IMR-90 (cell line): Measurements from ENCODE around the gene TFAP2E.

Source experiments
- BHLHE40 ChIP-seq: fragments of 150-350 bp; IDR thresholded peaks from 2 replicates; pipeline ENCODE4 v1.6.1; 2016; ENCODE audit warnings: mild to moderate bottlenecking, low read depth, low read length
- CEBPB ChIP-seq: IDR thresholded peaks from 2 replicates; pipeline ENCODE4 v1.6.1; 2012; ENCODE audit warnings: low read depth, low read length, improper control_type of control experiment
- MAZ ChIP-seq: IDR thresholded peaks from 2 replicates; pipeline ENCODE4 v1.6.1; 2012; ENCODE audit warnings: low read depth, mild to moderate bottlenecking, low read length, improper control_type of control experiment, moderate library complexity, borderline replicate concordance
- MXI1 ChIP-seq: IDR thresholded peaks from 2 replicates; pipeline ENCODE4 v1.6.1; 2012; ENCODE audit warnings: low read depth, mild to moderate bottlenecking, low read length, moderate library complexity, borderline replicate concordance
- NFE2L2 ChIP-seq: fragments of 150-350 bp; IDR thresholded peaks from 2 replicates; pipeline ENCODE4 v1.6.1; 2016; ENCODE audit warnings: low read depth, mild to moderate bottlenecking, low read length
- POLR2A ChIP-seq: IDR thresholded peaks from 2 replicates; pipeline ENCODE4 v1.6.1; 2012; ENCODE audit warnings: mild to moderate bottlenecking, low read depth, low read length
- RAD21 ChIP-seq: IDR thresholded peaks from 2 replicates; pipeline ENCODE4 v1.6.1; 2012; ENCODE audit warnings: low read length, improper control_type of control experiment
- RCOR1 ChIP-seq: IDR thresholded peaks from 2 replicates; pipeline ENCODE4 v1.6.1; 2012; ENCODE audit warnings: mild to moderate bottlenecking, low read length, improper control_type of control experiment; ENCODE audit not compliant: insufficient replicate concordance
- RFX5 ChIP-seq: IDR thresholded peaks from 2 replicates; pipeline ENCODE4 v1.8.0; 2012; ENCODE audit warnings: low read depth, mild to moderate bottlenecking, low read length, moderate library complexity
- SMC3 ChIP-seq: fragments of 150-350 bp; IDR thresholded peaks from 2 replicates; pipeline ENCODE4 v1.6.1; 2016; ENCODE audit warnings: low read depth, mild to moderate bottlenecking, antibody characterized with exemption, low read length, moderate library complexity
- TF ChIP-seq, protein P1 (sequence below): conservative IDR thresholded peaks from 2 replicates; pipeline ENCODE4 v1.5.1; 2012; ENCODE audit warnings: mild to moderate bottlenecking, low read depth, low read length, improper control_type of control experiment
- TF ChIP-seq, protein P2 (sequence below): fragments of 150-350 bp; IDR thresholded peaks from 2 replicates; pipeline ENCODE4 v1.6.1; 2016; ENCODE audit warnings: low read depth, mild to moderate bottlenecking, low read length, moderate library complexity, borderline replicate concordance
- TF ChIP-seq, protein P3 (sequence below): fragments of 150-350 bp; IDR thresholded peaks from 2 replicates; pipeline ENCODE4 v1.6.1; 2017; ENCODE audit warnings: mild to moderate bottlenecking, antibody characterized with exemption, low read length, low read depth

DNA sequence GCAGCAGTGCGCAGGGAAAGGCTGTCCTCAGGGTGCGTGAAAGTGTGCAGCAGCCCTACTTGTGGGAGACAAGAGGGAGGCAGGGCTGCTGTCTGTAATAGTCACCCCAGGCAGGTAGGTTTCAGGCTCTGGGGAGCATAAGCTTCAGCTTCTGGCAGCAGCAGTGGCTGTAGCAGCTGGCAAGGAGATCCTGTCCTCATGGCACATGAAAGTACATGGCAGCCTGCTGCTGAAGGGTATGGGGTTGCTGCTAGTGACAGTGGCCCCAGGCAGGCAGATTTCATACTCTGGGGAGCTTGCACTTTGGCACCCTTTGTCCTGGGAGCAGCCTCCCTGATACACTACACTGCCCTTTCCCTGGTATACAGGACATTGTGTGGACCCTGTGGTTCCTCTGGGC, 42.2 kb upstream of the TFAP2E start:
- TF ChIP-seq NFE2L2 (no peak), MXI1 (no peak), SMC3 (no peak), RCOR1 (no peak), RAD21 (no peak), RFX5 (no peak), MAZ (no peak), CEBPB (no peak), POLR2A (no peak), BHLHE40 (no peak)
- TF ChIP-seq, protein P1, sequence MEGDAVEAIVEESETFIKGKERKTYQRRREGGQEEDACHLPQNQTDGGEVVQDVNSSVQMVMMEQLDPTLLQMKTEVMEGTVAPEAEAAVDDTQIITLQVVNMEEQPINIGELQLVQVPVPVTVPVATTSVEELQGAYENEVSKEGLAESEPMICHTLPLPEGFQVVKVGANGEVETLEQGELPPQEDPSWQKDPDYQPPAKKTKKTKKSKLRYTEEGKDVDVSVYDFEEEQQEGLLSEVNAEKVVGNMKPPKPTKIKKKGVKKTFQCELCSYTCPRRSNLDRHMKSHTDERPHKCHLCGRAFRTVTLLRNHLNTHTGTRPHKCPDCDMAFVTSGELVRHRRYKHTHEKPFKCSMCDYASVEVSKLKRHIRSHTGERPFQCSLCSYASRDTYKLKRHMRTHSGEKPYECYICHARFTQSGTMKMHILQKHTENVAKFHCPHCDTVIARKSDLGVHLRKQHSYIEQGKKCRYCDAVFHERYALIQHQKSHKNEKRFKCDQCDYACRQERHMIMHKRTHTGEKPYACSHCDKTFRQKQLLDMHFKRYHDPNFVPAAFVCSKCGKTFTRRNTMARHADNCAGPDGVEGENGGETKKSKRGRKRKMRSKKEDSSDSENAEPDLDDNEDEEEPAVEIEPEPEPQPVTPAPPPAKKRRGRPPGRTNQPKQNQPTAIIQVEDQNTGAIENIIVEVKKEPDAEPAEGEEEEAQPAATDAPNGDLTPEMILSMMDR = no peak
- TF ChIP-seq, protein P2, sequence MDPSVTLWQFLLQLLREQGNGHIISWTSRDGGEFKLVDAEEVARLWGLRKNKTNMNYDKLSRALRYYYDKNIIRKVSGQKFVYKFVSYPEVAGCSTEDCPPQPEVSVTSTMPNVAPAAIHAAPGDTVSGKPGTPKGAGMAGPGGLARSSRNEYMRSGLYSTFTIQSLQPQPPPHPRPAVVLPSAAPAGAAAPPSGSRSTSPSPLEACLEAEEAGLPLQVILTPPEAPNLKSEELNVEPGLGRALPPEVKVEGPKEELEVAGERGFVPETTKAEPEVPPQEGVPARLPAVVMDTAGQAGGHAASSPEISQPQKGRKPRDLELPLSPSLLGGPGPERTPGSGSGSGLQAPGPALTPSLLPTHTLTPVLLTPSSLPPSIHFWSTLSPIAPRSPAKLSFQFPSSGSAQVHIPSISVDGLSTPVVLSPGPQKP = no peak
- TF ChIP-seq, protein P3, sequence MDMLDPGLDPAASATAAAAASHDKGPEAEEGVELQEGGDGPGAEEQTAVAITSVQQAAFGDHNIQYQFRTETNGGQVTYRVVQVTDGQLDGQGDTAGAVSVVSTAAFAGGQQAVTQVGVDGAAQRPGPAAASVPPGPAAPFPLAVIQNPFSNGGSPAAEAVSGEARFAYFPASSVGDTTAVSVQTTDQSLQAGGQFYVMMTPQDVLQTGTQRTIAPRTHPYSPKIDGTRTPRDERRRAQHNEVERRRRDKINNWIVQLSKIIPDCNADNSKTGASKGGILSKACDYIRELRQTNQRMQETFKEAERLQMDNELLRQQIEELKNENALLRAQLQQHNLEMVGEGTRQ = no peak
